SK-N-SH treated with all-trans-retinoic acid at 6 μM for 48 hours (cell line): ENCODE results near the gene PXDC1.

ENCODE experiments used
- ATAC-seq: fragments of 200-7000 bp; cut with Tn5 transposase; 3 replicates; pipeline ENCODE4 v1.9.1; 2020; ENCODE audit warnings: mild to moderate bottlenecking, moderate library complexity
- ARNTL ChIP-seq: fragments of 450-650 bp; formaldehyde crosslinking; IDR thresholded peaks from 2 replicates; pipeline ENCODE4 v1.5.0; 2020; ENCODE audit warnings: low read depth, mild to moderate bottlenecking, moderate library complexity, borderline replicate concordance
- BACH2 ChIP-seq: fragments of 250-450 bp; sonication (Bioruptor Pico); IDR thresholded peaks from 2 replicates; pipeline ENCODE4 v1.9.0; 2021; ENCODE audit warnings: mild to moderate bottlenecking, borderline replicate concordance
- CSDC2 ChIP-seq: fragments of 250-450 bp; sonication (Bioruptor Pico); IDR thresholded peaks from 2 replicates; pipeline ENCODE4 v1.5.0; 2020; ENCODE audit warnings: mild to moderate bottlenecking, moderate library complexity
- ESRRG ChIP-seq: fragments of 250-450 bp; sonication (Bioruptor Pico); IDR thresholded peaks from 2 replicates; pipeline ENCODE4 v1.6.1; 2021; ENCODE audit warnings: mild to moderate bottlenecking
- GLIS3 ChIP-seq: fragments of 250-450 bp; sonication (Bioruptor Pico); IDR thresholded peaks from 2 replicates; pipeline ENCODE4 v1.5.0; 2020; ENCODE audit warnings: mild to moderate bottlenecking, moderate library complexity
- ISL1 ChIP-seq: fragments of 250-450 bp; sonication (Bioruptor Pico); IDR thresholded peaks from 2 replicates; pipeline ENCODE4 v2.1.2; 2022; ENCODE audit warnings: mild to moderate bottlenecking, moderate library complexity
- RARB ChIP-seq: fragments of 250-450 bp; sonication (Bioruptor Pico); IDR thresholded peaks from 2 replicates; pipeline ENCODE4 v1.8.0; 2021; ENCODE audit warnings: mild to moderate bottlenecking, moderate library complexity
- TCF4 ChIP-seq: fragments of 250-450 bp; sonication (Bioruptor Pico); IDR thresholded peaks from 2 replicates; pipeline ENCODE4 v1.8.0; 2021; ENCODE audit warnings: mild to moderate bottlenecking, moderate library complexity, borderline replicate concordance
- TOX ChIP-seq: fragments of 250-450 bp; sonication (Bioruptor Pico); IDR thresholded peaks from 2 replicates; pipeline ENCODE4 v1.8.0; 2021; ENCODE audit warnings: mild to moderate bottlenecking, moderate library complexity, borderline replicate concordance
- ZC3H10 ChIP-seq: fragments of 250-450 bp; sonication (Bioruptor Pico); IDR thresholded peaks from 2 replicates; pipeline ENCODE4 v1.5.1; 2021; ENCODE audit warnings: mild to moderate bottlenecking, moderate library complexity
- ZFP3 ChIP-seq: fragments of 250-450 bp; sonication (Bioruptor Pico); IDR thresholded peaks from 2 replicates; pipeline ENCODE4 v1.5.0; 2020; ENCODE audit warnings: mild to moderate bottlenecking, moderate library complexity
- ZFP30 ChIP-seq: fragments of 450-650 bp; formaldehyde crosslinking; IDR thresholded peaks from 2 replicates; pipeline ENCODE4 v1.5.0; 2022; ENCODE audit warnings: mild to moderate bottlenecking, moderate library complexity
- ZNF565 ChIP-seq: fragments of 450-650 bp; formaldehyde crosslinking; conservative IDR thresholded peaks from 2 replicates; pipeline ENCODE4 v1.5.0; 2020; ENCODE audit warnings: low read depth, mild to moderate bottlenecking, moderate library complexity
- ZNF70 ChIP-seq: fragments of 450-650 bp; formaldehyde crosslinking; IDR thresholded peaks from 2 replicates; pipeline ENCODE4 v1.5.0; 2020; ENCODE audit warnings: mild to moderate bottlenecking, moderate library complexity
- ZNF8 ChIP-seq: fragments of 450-650 bp; formaldehyde crosslinking; IDR thresholded peaks from 2 replicates; pipeline ENCODE4 v1.5.0; 2020; ENCODE audit warnings: mild to moderate bottlenecking, moderate library complexity
- TF ChIP-seq, protein P1 (sequence below): fragments of 250-450 bp; sonication (Bioruptor Pico); IDR thresholded peaks from 2 replicates; pipeline ENCODE4 v1.8.0; 2020; ENCODE audit warnings: mild to moderate bottlenecking, moderate library complexity, borderline replicate concordance
- TF ChIP-seq, protein P2 (sequence below): fragments of 250-450 bp; sonication (Bioruptor Pico); IDR thresholded peaks from 2 replicates; pipeline ENCODE4 v1.5.1; 2021; ENCODE audit warnings: mild to moderate bottlenecking, moderate library complexity
- TF ChIP-seq, protein P3 (sequence below): fragments of 250-450 bp; sonication (Bioruptor Pico); IDR thresholded peaks from 2 replicates; pipeline ENCODE4 v1.5.0; 2020; ENCODE audit warnings: mild to moderate bottlenecking, moderate library complexity
- TF ChIP-seq, protein P4 (sequence below): fragments of 250-450 bp; sonication (Bioruptor Pico); IDR thresholded peaks from 2 replicates; pipeline ENCODE4 v1.8.0; 2021; ENCODE audit warnings: low read depth, mild to moderate bottlenecking, moderate library complexity, borderline replicate concordance
- TF ChIP-seq, protein P5 (sequence below): fragments of 250-450 bp; sonication (Bioruptor Pico); IDR thresholded peaks from 2 replicates; pipeline ENCODE4 v1.5.1; 2020; ENCODE audit warnings: low read depth, mild to moderate bottlenecking, moderate library complexity

PXDC1 gene

DNA sequence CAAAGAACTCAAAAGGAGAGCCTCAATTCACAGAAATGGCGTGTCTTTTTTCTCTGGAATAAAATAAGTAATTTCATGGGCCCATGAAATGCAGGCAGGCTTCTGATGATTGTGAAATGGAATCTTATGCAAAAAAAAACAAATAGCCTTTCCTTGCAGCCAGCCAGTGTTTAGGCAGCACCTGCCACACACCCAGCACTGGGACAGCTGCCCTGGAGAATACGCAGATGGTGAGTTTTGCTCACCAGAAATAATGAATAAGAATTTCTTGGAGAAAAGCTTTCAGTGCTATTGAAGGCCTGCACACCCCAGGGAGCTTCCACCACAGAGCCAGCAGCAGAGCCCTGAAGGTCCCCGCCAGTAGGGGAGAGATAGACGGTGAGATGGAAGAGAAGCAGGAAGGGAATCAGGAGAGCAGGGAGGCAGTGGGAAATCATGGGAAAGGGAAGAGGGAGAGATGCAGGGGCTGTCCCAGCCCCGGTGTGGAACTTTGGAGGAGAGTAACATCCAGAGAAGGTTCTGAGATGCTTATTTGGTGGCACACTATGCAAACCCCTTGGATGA lies 54.9 kb downstream of the PXDC1 start:
- TF ChIP-seq ZNF8 (no peak), ZC3H10 (CRISPR knock-in tag) (no peak), RARB (CRISPR knock-in tag) (no peak), GLIS3 (CRISPR knock-in tag) (no peak), ZFP30 (CRISPR knock-in tag) (no peak), ZNF70 (no peak), ISL1 (CRISPR knock-in tag) (no peak), CSDC2 (no peak)
- TF ChIP-seq, protein P1, sequence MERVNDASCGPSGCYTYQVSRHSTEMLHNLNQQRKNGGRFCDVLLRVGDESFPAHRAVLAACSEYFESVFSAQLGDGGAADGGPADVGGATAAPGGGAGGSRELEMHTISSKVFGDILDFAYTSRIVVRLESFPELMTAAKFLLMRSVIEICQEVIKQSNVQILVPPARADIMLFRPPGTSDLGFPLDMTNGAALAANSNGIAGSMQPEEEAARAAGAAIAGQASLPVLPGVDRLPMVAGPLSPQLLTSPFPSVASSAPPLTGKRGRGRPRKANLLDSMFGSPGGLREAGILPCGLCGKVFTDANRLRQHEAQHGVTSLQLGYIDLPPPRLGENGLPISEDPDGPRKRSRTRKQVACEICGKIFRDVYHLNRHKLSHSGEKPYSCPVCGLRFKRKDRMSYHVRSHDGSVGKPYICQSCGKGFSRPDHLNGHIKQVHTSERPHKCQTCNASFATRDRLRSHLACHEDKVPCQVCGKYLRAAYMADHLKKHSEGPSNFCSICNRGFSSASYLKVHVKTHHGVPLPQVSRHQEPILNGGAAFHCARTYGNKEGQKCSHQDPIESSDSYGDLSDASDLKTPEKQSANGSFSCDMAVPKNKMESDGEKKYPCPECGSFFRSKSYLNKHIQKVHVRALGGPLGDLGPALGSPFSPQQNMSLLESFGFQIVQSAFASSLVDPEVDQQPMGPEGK (CRISPR knock-in tag) = no peak
- TF ChIP-seq, protein P2, sequence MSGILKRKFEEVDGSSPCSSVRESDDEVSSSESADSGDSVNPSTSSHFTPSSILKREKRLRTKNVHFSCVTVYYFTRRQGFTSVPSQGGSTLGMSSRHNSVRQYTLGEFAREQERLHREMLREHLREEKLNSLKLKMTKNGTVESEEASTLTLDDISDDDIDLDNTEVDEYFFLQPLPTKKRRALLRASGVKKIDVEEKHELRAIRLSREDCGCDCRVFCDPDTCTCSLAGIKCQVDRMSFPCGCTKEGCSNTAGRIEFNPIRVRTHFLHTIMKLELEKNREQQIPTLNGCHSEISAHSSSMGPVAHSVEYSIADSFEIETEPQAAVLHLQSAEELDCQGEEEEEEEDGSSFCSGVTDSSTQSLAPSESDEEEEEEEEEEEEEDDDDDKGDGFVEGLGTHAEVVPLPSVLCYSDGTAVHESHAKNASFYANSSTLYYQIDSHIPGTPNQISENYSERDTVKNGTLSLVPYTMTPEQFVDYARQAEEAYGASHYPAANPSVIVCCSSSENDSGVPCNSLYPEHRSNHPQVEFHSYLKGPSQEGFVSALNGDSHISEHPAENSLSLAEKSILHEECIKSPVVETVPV = no peak
- TF ChIP-seq, protein P3, sequence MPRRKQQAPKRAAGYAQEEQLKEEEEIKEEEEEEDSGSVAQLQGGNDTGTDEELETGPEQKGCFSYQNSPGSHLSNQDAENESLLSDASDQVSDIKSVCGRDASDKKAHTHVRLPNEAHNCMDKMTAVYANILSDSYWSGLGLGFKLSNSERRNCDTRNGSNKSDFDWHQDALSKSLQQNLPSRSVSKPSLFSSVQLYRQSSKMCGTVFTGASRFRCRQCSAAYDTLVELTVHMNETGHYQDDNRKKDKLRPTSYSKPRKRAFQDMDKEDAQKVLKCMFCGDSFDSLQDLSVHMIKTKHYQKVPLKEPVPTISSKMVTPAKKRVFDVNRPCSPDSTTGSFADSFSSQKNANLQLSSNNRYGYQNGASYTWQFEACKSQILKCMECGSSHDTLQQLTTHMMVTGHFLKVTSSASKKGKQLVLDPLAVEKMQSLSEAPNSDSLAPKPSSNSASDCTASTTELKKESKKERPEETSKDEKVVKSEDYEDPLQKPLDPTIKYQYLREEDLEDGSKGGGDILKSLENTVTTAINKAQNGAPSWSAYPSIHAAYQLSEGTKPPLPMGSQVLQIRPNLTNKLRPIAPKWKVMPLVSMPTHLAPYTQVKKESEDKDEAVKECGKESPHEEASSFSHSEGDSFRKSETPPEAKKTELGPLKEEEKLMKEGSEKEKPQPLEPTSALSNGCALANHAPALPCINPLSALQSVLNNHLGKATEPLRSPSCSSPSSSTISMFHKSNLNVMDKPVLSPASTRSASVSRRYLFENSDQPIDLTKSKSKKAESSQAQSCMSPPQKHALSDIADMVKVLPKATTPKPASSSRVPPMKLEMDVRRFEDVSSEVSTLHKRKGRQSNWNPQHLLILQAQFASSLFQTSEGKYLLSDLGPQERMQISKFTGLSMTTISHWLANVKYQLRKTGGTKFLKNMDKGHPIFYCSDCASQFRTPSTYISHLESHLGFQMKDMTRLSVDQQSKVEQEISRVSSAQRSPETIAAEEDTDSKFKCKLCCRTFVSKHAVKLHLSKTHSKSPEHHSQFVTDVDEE (CRISPR knock-in tag) = no peak
- TF ChIP-seq, protein P4, sequence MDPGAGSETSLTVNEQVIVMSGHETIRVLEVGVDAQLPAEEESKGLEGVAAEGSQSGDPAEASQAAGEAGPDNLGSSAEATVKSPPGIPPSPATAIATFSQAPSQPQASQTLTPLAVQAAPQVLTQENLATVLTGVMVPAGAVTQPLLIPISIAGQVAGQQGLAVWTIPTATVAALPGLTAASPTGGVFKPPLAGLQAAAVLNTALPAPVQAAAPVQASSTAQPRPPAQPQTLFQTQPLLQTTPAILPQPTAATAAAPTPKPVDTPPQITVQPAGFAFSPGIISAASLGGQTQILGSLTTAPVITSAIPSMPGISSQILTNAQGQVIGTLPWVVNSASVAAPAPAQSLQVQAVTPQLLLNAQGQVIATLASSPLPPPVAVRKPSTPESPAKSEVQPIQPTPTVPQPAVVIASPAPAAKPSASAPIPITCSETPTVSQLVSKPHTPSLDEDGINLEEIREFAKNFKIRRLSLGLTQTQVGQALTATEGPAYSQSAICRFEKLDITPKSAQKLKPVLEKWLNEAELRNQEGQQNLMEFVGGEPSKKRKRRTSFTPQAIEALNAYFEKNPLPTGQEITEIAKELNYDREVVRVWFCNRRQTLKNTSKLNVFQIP (CRISPR knock-in tag) = no peak

DNA sequence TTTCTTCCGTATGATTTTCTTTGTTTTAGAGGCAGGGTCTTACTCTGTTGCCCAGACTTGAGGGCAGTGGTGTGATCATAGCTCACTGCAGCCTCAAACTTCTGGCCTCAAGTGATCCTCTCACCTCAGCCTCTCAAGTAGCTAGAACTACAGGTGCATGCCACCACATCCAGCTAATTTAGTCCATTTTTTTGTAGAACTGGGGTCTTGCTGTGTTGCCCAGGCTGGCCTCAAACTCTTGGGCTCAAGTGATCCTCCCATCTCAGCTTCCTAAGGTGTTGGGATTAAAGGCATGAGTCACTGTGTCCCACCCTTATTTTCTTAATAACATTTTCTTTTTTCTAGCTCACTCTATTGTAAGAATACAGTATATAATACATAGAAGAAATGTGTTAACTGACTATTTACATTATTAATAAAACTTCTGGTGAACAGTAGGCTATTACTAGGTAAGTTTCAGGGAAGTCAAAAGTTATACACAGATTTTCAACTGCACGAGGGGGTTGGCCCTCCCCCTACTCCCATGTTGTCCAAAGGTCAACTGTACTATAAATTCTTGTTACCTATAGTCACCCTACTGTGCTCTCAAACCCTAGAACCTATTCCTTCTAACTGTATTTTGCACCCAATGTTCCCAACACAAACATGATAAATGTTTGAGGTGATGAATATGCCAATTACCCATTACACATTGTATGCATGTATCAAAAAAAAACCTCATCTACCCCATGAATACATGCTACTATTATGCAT lies 56.3 kb downstream of the PXDC1 start:
- no peak for ATAC-seq
- TF ChIP-seq, protein P1 (CRISPR knock-in tag) = no peak
- TF ChIP-seq ZNF565 (no peak), RARB (CRISPR knock-in tag) (no peak), TCF4 (CRISPR knock-in tag) (no peak), ZFP3 (CRISPR knock-in tag) (no peak), ARNTL (CRISPR knock-in tag) (no peak), ZC3H10 (CRISPR knock-in tag) (no peak), TOX (no peak), ISL1 (CRISPR knock-in tag) (no peak), ESRRG (CRISPR knock-in tag) (no peak), BACH2 (CRISPR knock-in tag) (no peak), CSDC2 (no peak), ZFP30 (CRISPR knock-in tag) (no peak)
- TF ChIP-seq, protein P4 (CRISPR knock-in tag) = no peak
- TF ChIP-seq, protein P5, sequence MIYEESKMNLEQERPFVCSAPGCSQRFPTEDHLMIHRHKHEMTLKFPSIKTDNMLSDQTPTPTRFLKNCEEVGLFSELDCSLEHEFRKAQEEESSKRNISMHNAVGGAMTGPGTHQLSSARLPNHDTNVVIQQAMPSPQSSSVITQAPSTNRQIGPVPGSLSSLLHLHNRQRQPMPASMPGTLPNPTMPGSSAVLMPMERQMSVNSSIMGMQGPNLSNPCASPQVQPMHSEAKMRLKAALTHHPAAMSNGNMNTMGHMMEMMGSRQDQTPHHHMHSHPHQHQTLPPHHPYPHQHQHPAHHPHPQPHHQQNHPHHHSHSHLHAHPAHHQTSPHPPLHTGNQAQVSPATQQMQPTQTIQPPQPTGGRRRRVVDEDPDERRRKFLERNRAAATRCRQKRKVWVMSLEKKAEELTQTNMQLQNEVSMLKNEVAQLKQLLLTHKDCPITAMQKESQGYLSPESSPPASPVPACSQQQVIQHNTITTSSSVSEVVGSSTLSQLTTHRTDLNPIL = no peak
- TF ChIP-seq, protein P2 = no peak
- TF ChIP-seq, all 23 proteins: peak for 0

More for the DNA sequence above, 54.9 kb downstream of the PXDC1 start:
- no peak for ATAC-seq
